Measurements from ENCODE around the gene CANX.

Gene CANX

DNA sequence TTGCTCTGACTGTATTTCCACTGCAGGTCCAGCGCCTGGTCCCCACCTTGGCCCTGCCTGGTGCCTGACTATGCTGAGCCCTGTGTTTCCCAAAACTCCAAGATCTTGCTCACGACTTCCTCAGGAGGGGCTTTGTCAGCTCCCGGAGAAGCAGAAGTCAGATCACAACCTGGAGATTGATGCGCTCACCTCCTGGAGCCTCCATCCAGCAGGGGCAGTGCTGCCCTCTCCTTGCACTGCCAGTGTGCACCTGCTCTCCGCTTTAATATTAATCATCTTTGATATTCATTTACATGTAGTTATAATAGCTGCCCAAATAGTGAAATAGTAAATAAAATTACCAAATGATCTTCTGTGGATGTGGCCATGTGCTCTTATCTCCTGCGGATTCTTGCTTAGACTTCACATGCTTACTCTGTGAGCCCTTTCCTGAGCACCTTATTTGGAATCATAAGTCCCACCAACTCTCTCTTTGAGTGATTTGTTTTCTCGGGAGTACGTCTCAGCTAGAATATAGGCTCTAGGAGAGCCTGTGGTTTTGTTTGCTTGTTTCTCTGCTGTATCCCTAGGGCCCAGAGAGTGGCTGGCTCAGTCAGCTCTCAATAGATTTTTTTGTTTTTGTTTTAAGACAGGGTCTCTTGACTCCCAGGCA is 51.2 kb downstream of the CANX start:
- DNase-seq (ENCODE audit: low read depth), result no peak
- no peak overlapping the region for H3K4me3 ChIP-seq (ENCODE audit: low read length)
- TF ChIP-seq, protein P1, sequence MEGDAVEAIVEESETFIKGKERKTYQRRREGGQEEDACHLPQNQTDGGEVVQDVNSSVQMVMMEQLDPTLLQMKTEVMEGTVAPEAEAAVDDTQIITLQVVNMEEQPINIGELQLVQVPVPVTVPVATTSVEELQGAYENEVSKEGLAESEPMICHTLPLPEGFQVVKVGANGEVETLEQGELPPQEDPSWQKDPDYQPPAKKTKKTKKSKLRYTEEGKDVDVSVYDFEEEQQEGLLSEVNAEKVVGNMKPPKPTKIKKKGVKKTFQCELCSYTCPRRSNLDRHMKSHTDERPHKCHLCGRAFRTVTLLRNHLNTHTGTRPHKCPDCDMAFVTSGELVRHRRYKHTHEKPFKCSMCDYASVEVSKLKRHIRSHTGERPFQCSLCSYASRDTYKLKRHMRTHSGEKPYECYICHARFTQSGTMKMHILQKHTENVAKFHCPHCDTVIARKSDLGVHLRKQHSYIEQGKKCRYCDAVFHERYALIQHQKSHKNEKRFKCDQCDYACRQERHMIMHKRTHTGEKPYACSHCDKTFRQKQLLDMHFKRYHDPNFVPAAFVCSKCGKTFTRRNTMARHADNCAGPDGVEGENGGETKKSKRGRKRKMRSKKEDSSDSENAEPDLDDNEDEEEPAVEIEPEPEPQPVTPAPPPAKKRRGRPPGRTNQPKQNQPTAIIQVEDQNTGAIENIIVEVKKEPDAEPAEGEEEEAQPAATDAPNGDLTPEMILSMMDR (conservative IDR thresholded peaks at IDR 0.05; ENCODE audit: low read length), result no peak

DNA sequence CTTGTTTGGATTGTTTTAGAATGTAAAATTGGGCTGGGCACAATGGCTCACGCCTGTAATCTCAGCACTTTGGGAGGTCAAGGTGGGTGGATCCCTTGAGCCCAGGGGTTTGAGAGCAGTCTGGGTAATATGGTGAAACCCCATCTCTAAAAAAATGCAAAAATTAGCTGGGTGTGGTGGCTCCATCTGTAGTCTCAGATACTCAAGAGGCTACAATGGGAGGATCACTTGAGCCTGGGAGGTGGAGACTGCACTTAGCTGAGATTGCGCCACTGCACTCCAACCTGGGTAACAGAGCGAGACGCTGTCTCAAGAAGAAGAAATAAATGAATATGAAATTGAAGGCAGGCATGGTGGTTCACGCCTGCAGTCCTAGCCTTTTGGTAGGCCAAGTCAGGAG is 55.2 kb downstream of the CANX start:
- no peak overlapping the region for H3K4me3 ChIP-seq (ENCODE audit: low read length)
- no peak for DNase-seq (ENCODE audit: low read depth)
- TF ChIP-seq, protein P1 (conservative IDR thresholded peaks at IDR 0.05; ENCODE audit: low read length), result no peak

DNA sequence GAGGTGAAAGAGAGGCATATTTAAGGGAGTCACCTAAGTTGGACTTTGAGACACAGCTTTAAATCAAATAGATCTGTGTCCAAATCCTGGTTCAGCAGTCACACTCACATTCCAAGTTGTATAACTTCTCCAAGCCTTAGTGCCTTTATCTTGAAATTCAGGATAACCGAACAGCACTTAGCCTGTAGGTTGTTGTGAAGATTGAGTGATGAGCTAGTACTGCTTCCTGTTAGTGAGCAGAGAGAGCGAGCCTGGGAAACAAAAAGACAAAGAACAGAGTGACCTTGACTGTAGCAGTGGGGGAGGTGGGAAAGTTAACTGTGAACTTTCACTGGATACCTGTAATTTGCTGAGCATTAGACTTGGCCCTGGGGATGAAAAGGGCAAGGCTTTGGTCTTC is 56.3 kb downstream of the CANX start:
- TF ChIP-seq, protein P1 (conservative IDR thresholded peaks at IDR 0.05; ENCODE audit: low read length), result no peak
- no peak overlapping the region for H3K4me3 ChIP-seq (ENCODE audit: low read length)
- DNase-seq (ENCODE audit: low read depth), result no peak

DNA sequence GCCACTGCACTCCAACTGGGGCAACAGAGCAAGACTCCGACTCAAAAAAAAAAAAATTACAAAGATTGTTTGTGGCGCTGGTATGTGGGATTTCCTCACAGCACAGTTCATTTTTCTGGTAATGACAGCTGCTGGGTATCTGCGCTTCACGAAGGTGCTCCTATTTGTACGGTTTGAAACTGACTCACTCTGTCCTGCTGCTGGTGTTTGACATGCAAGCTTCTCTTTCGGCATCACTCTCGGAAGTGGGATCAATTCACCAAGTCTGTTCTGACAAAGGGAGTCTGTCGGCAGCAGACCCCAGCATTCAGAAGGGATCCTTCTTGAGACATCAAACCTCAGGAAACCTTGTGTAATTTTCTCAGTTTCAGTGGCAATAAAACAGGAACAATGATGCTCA is 60.2 kb downstream of the CANX start:
- H3K4me3 ChIP-seq (ENCODE audit: low read length), result no peak overlapping the region
- TF ChIP-seq, protein P1 (conservative IDR thresholded peaks at IDR 0.05; ENCODE audit: low read length), result no peak
- DNase-seq (ENCODE audit: low read depth), result no peak

DNA sequence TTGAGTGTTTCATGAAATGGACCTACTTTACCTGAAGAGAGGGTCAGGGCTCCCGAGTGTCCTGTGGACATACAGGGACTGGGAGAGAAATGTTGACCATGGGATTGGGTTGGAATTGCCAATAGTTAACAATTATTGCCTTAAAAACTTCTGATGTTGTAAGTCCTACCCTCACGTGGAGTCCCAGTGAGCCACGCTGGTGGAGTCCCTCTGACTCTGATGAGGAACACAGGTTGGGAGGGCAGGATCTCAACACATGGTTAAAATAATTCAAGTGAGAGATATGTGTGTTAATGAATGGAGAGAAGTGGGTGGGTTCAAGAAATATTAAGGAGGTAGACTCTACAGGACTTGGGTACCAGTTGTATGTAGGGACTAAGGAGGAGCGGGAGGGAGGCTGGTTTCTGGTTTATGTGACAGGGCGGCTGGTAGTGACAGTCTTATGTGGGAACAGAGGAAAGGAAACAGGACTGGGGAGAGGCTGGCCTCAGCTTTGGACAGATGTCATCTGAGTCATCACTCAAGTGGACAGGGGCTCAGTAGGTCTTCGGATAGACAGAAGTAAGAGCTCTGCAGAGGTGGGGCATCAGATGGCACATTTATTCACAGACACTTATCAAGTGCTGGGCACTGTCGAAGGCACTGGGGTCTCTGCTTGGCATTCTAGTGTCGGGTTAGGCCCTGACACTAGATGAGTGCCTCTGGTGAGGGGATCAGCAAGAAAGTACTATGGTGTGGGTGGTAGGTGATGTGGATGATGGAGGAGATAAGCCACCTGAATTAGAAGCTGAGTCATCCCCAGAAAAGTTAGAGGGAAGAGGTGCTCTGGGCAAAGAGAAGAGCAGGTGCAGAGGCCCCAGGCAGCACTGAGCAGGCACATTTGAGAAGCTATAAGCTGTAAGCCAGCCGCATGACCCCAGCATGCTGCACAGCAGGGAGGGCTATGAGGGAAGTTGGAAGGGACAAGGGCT is 61.1 kb downstream of the CANX start:
- TF ChIP-seq, protein P1 (conservative IDR thresholded peaks at IDR 0.05; ENCODE audit: low read length), result no peak
- no peak overlapping the region for H3K4me3 ChIP-seq (ENCODE audit: low read length)
- no peak for DNase-seq (ENCODE audit: low read depth)

DNA sequence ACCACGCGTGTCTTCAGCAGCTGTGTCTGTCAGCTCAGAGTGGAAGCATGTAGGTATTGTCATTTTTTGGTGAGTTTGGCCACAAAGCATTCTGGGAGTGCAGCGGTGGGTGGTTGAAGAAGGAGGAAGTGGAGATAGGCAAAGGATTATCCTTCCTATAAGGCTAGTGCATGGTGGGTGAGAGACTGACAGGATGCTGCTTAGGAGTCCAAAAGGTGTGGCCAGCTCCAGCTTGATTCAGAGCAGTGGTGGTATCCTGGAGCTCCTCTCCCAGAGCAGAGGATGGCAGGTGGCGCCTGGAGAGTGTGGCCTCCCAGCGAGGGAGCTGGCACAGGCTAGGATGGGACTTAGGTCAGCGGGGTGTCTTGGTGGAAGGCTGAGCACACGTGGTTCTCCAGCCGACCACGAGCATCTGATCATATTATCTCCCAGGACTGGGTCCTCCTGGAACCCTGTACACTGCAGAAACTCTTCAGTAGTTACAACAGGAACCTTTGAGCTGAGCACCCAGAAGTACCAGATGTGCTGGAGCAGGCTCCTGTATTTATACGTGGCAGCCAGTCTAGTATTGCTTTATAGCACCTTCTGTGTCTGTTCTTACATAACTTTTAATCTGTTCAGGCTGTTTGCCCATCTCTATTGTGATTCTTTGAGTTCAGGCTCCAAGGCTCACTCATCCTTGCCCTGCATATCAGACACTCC is 63.5 kb downstream of the CANX start:
- TF ChIP-seq, protein P1 (conservative IDR thresholded peaks at IDR 0.05; ENCODE audit: low read length), result no peak
- H3K4me3 ChIP-seq (ENCODE audit: low read length), result no peak overlapping the region; the same call in 1 of the 2 replicates
- peak; percentile 83 for DNase-seq (ENCODE audit: low read depth)

Measured in AG10803 (cell line).